ENCODE results near the gene KRAS.

Gene KRAS

GRCh38 chr12:25248137-25248536, 2.6 kb downstream of the KRAS start:
- no peaks in the 10 kb centered on the region for H3K9me3 ChIP-seq (ENCODE audit: severe bottlenecking)
- H3K27me3 ChIP-seq (ENCODE audit: insufficient read depth, low read depth, severe bottlenecking), result no peaks in the 10 kb centered on the region
- peak; percentile 33 for DNase-seq
- peaks cover 13% of the 10 kb centered on the region; the same call in 1 of the 2 replicates for H3K36me3 ChIP-seq
- no peak overlapping the region for H3K4me3 ChIP-seq (ENCODE audit: low read depth, low read length)
- TF ChIP-seq CTCF (IDR thresholded peaks at IDR 0.05; ENCODE audit: low read depth, low read length), result no peak
- no peak overlapping the region for H3K27ac ChIP-seq

GRCh38 chr12:25245491-25245890, 5.2 kb downstream of the KRAS start:
- no peak for DNase-seq
- H3K36me3 ChIP-seq, result peaks cover 17% of the 10 kb centered on the region
- no peak overlapping the region for H3K27ac ChIP-seq
- H3K27me3 ChIP-seq (ENCODE audit: insufficient read depth, low read depth, severe bottlenecking), result no peaks in the 10 kb centered on the region
- H3K4me3 ChIP-seq (ENCODE audit: low read depth, low read length), result no peak overlapping the region
- no peak for TF ChIP-seq CTCF (IDR thresholded peaks at IDR 0.05; ENCODE audit: low read depth, low read length)
- H3K9me3 ChIP-seq (ENCODE audit: severe bottlenecking), result no peaks in the 10 kb centered on the region

GRCh38 chr12:25243680-25243990, 7.1 kb downstream of the KRAS start:
- Histone ChIP-seq H3K4me3 (ENCODE audit: low read depth, low read length) (no peak overlapping the region), H3K27me3 (ENCODE audit: insufficient read depth, low read depth, severe bottlenecking) (no peaks in the 10 kb centered on the region), H3K27ac (no peak overlapping the region), H3K9me3 (ENCODE audit: severe bottlenecking) (no peaks in the 10 kb centered on the region), H3K36me3 (peaks cover 17% of the 10 kb centered on the region)
- no peak for DNase-seq
- TF ChIP-seq CTCF (IDR thresholded peaks at IDR 0.05; ENCODE audit: low read depth, low read length), result no peak

GRCh38 chr12:25242981-25243679, 7.6 kb downstream of the KRAS start:
- Histone ChIP-seq H3K9me3 (ENCODE audit: severe bottlenecking) (no peaks in the 10 kb centered on the region), H3K4me3 (ENCODE audit: low read depth, low read length) (no peak overlapping the region), H3K27ac (no peak overlapping the region), H3K36me3 (peaks cover 17% of the 10 kb centered on the region), H3K27me3 (ENCODE audit: insufficient read depth, low read depth, severe bottlenecking) (no peaks in the 10 kb centered on the region)
- TF ChIP-seq CTCF (IDR thresholded peaks at IDR 0.05; ENCODE audit: low read depth, low read length), result no peak
- no peak for DNase-seq

- Histone ChIP-seq H3K27me3 (ENCODE audit: insufficient read depth, low read depth, severe bottlenecking) (no peaks in the 10 kb centered on the region), H3K27ac (no peak overlapping the region), H3K4me3 (ENCODE audit: low read depth, low read length) (no peak overlapping the region), H3K9me3 (ENCODE audit: severe bottlenecking) (no peaks in the 10 kb centered on the region), H3K36me3 (peaks cover 21% of the 10 kb centered on the region)
- 0 out of 2 replicates have a peak, but pooled peaks have one; percentile 23 for TF ChIP-seq CTCF (IDR thresholded peaks at IDR 0.05; ENCODE audit: low read depth, low read length)
- DNase-seq, result no peak
Measured at GRCh38 chr12:25241167-25242020, 9.3 kb downstream of the KRAS start.

Measured in WERI-Rb-1 (cell line).